SK-N-SH (cell line): ENCODE measurements around the gene C4BPB. TPM values are rescaled to one million over a fixed set of nuclear protein-coding genes. Genes with fewer than 3 reads are reported as not detected.

ENCODE experiments used
- CTCF ChIA-PET: fragments of 300-600, 350-600 bp; formaldehyde crosslinking; extraction: SDS; loops from one replicate; lab custom pipeline; 2021; lab: Yijun Ruan, JAX
- POLR2A ChIA-PET: fragments of 350-600 bp; sonication (Branson Sonifier 250); formaldehyde crosslinking; extraction: SDS; loops from one replicate; lab custom pipeline; 2020; ENCODE audit warnings: antibody characterized with exemption, inconsistent platforms; lab: Yijun Ruan, JAX
- DNase-seq: peaks from one replicate; pipeline ENCODE4 v3.0.0; 2012
- H2AFZ ChIP-seq: fragments of 200-600 bp; sonication (generic); 2 replicates; pipeline ENCODE4 v1.8.1; 2016; ENCODE audit warnings: antibody characterized with exemption, mild to moderate bottlenecking, low read depth
- H3F3A ChIP-seq: fragments of 200-600 bp; sonication (generic); replicated peaks from 2 replicates; pipeline ENCODE3; 2016; ENCODE audit warnings: antibody characterized with exemption, mild to moderate bottlenecking; ENCODE audit not compliant: insufficient read depth
- H3K27ac ChIP-seq, 2 experiments: fragments of 200-500 bp in 1 of 2; fragments of 200-600 bp in 1 of 2; sonication (Bioruptor generic) in 1 of 2; sonication (generic), shearing (Covaris generic) in 1 of 2; 2 replicates each; pipeline versions ENCODE4 v1.5.1 to v1.6.1; 2014 to 2016; ENCODE audit warnings: low read depth in 2 of 2, inconsistent platforms in 1 of 2, low read length in 1 of 2, mild to moderate bottlenecking in 1 of 2, mixed read lengths in 1 of 2
- H3K27me3 ChIP-seq: fragments of 200-600 bp; sonication (generic), shearing (Covaris generic); 2 replicates; pipeline ENCODE4 v1.6.1; 2016; ENCODE audit warnings: mixed run types; ENCODE audit not compliant: insufficient read depth
- H3K36me3 ChIP-seq, 2 experiments: fragments of 200-500 bp in 1 of 2; fragments of 200-600 bp in 1 of 2; sonication (Bioruptor generic) in 1 of 2; sonication (generic) in 1 of 2; replicated peaks in 1 of 2; 2 replicates each; pipeline versions ENCODE3 to v1.5.1; 2014 to 2016; ENCODE audit warnings: low read length in 1 of 2, mild to moderate bottlenecking in 1 of 2; ENCODE audit not compliant: insufficient read depth in 2 of 2, control insufficient read depth in 1 of 2
- H3K4me1 ChIP-seq, 2 experiments: fragments of 200-500 bp in 1 of 2; fragments of 200-600 bp in 1 of 2; sonication (Bioruptor generic) in 1 of 2; sonication (generic), shearing (Covaris generic) in 1 of 2; 2 replicates each; pipeline versions ENCODE4 v1.5.1 to v1.6.1; 2014 to 2016; ENCODE audit warnings: low read depth in 1 of 2, low read length in 1 of 2, mixed run types in 1 of 2; ENCODE audit not compliant: insufficient read depth in 2 of 2, control insufficient read depth in 1 of 2
- H3K4me2 ChIP-seq: fragments of 200-600 bp; sonication (generic), shearing (Covaris generic); 2 replicates; pipeline ENCODE4 v1.6.1; 2017; ENCODE audit warnings: mixed run types
- H3K4me3 ChIP-seq, 2 experiments: fragments of 200-500 bp in 1 of 2; fragments of 200-600 bp in 1 of 2; sonication (Bioruptor generic) in 1 of 2; sonication (generic), shearing (Covaris generic) in 1 of 2; 2 replicates each; pipeline versions ENCODE4 v1.5.1 to v1.8.1; 2014 to 2016; ENCODE audit warnings: low read depth in 2 of 2, inconsistent platforms in 1 of 2, low read length in 1 of 2, mild to moderate bottlenecking in 1 of 2, mixed read lengths in 1 of 2, moderate library complexity in 1 of 2
- H3K79me2 ChIP-seq: fragments of 200-600 bp; sonication (generic); 2 replicates; pipeline ENCODE4 v1.8.1; 2017; ENCODE audit warnings: mild to moderate bottlenecking; ENCODE audit not compliant: insufficient read depth
- H3K9ac ChIP-seq: fragments of 200-600 bp; sonication (generic); 2 replicates; pipeline ENCODE4 v1.6.1; 2017; ENCODE audit warnings: mixed run types
- H3K9me2 ChIP-seq: fragments of 200-600 bp; sonication (generic); 2 replicates; pipeline ENCODE4 v1.6.1; 2017; ENCODE audit warnings: mixed run types
- H3K9me3 ChIP-seq: fragments of 200-600 bp; sonication (generic); 2 replicates; pipeline ENCODE4 v1.6.1; 2017; ENCODE audit warnings: mixed run types, mild to moderate bottlenecking, moderate library complexity
- H4K20me1 ChIP-seq: fragments of 200-600 bp; sonication (generic); 2 replicates; pipeline ENCODE4 v1.6.1; 2017; ENCODE audit warnings: mild to moderate bottlenecking, mixed run types; ENCODE audit not compliant: insufficient read depth
- CHD2 ChIP-seq: fragments of 150-350 bp; IDR thresholded peaks from 2 replicates; pipeline ENCODE4 v1.6.1; 2018; ENCODE audit warnings: low read length; ENCODE audit not compliant: partially characterized antibody
- EP300 ChIP-seq, 2 experiments: IDR thresholded peaks; 2 replicates each; pipeline versions ENCODE4 v1.4.0 to v1.6.1; 2012; ENCODE audit warnings: borderline replicate concordance in 1 of 2, low read depth in 1 of 2, low read length in 1 of 2
- EZH2phosphoT487 ChIP-seq: fragments of 200-600 bp; sonication (generic); IDR thresholded peaks from 2 replicates; pipeline ENCODE4 v1.6.1; 2017; ENCODE audit warnings: low read depth, mixed run types, mild to moderate bottlenecking, antibody characterized with exemption, moderate library complexity, borderline replicate concordance
- FOXJ3 ChIP-seq: sonication (generic); formaldehyde crosslinking; IDR thresholded peaks from 2 replicates; pipeline ENCODE4 v1.5.1; 2020; ENCODE audit warnings: mild to moderate bottlenecking, missing genetic modification reagents
- FOXM1 ChIP-seq: IDR thresholded peaks from 2 replicates; pipeline ENCODE4 v1.4.0; 2012; ENCODE audit warnings: low read depth, mild to moderate bottlenecking
- JUND ChIP-seq: IDR thresholded peaks from 2 replicates; pipeline ENCODE4 v1.4.0; 2012
- MEF2A ChIP-seq: IDR thresholded peaks from 2 replicates; pipeline ENCODE4 v1.4.0; 2012; ENCODE audit warnings: low read depth, borderline replicate concordance
- NFIC ChIP-seq: IDR thresholded peaks from 2 replicates; pipeline ENCODE4 v1.4.0; 2012; ENCODE audit warnings: borderline replicate concordance
- NRF1 ChIP-seq: IDR thresholded peaks from 2 replicates; pipeline ENCODE4 v1.6.1; 2012; ENCODE audit warnings: low read depth, mild to moderate bottlenecking, low read length
- PBX3 ChIP-seq: IDR thresholded peaks from 2 replicates; pipeline ENCODE4; 2012
- POLR2AphosphoS5 ChIP-seq: IDR thresholded peaks from 2 replicates; pipeline ENCODE4 v1.6.1; 2012; ENCODE audit warnings: low read depth, low read length
- RAD21 ChIP-seq: IDR thresholded peaks from 2 replicates; pipeline ENCODE4 v1.6.1; 2012; ENCODE audit warnings: mild to moderate bottlenecking, low read length
- RCOR1 ChIP-seq: fragments of 150-350 bp; IDR thresholded peaks from 2 replicates; pipeline ENCODE4 v1.6.1; 2017; ENCODE audit warnings: antibody characterized with exemption, low read length
- REST ChIP-seq: IDR thresholded peaks from 2 replicates; pipeline ENCODE4 v1.6.1; 2012; ENCODE audit warnings: mild to moderate bottlenecking, low read depth, low read length, moderate library complexity
- RFX5 ChIP-seq: IDR thresholded peaks from 2 replicates; pipeline ENCODE4 v1.6.1; 2012; ENCODE audit warnings: mild to moderate bottlenecking, improper control_type of control experiment, low read length
- SMC3 ChIP-seq: IDR thresholded peaks from 2 replicates; pipeline ENCODE4 v1.6.1; 2012; ENCODE audit warnings: low read depth, low read length, improper control_type of control experiment
- TAF1 ChIP-seq: IDR thresholded peaks from 2 replicates; pipeline ENCODE4 v1.6.1; 2012; ENCODE audit warnings: low read depth, mild to moderate bottlenecking, low read length, moderate library complexity, borderline replicate concordance
- TCF12 ChIP-seq: IDR thresholded peaks from 2 replicates; pipeline ENCODE4 v1.4.0; 2012
- USF1 ChIP-seq: IDR thresholded peaks from 2 replicates; pipeline ENCODE4 v1.4.0; 2012; ENCODE audit warnings: low read depth, borderline replicate concordance
- USF2 ChIP-seq: fragments of 150-350 bp; IDR thresholded peaks from 2 replicates; pipeline ENCODE4 v1.6.1; 2017; ENCODE audit warnings: antibody characterized with exemption, low read length, low read depth, borderline replicate concordance
- ZBTB33 ChIP-seq: IDR thresholded peaks from 2 replicates; pipeline ENCODE4 v1.4.0; 2012; ENCODE audit warnings: low read depth, borderline replicate concordance
- WGBS: methylation state at CpG from one replicate; pipeline ENCODE4 v1.1.6; 2017; ENCODE audit warnings: low lambda C conversion rate; 5-methylcytosine and 5-hydroxymethylcytosine counted together
- polyA plus RNA-seq, 3 experiments: library from polyadenylated mRNA; depleted of rRNA; stranded (reverse); fragments of >200 nt; gene quantifications; 2 replicates each; pipeline ENCODE4 v1.2.3, GENCODE V29; 2012

The C4BPB gene
- polyA plus RNA-seq, 1 of the 3 experiments (the other 2 are of a cell fraction) = not detected

GRCh38 chr1:207069858-207070506 lies 18.7 kb upstream of the C4BPB start (continued):
- no peak for TF ChIP-seq CHD2
- TF ChIP-seq FOXM1 = no peak
- no peak for TF ChIP-seq TAF1
- TF ChIP-seq EZH2phosphoT487 = no peak
- TF ChIP-seq FOXJ3 (CRISPR knock-in tag) = no peak

GRCh38 chr1:207070811-207071210 lies 17.8 kb upstream of the C4BPB start:
- H3K27me3 ChIP-seq = no peaks in the 10 kb centered on the region
- no peaks in the 10 kb centered on the region for H4K20me1 ChIP-seq
- 83% methylated on average over 4 of the region's 4 CpGs for WGBS
- POLR2A ChIA-PET = interaction anchor here (1.2 kb wide), 1 partner anchor 18 kb away, joined by 5 read pairs; the partner anchor contains the start of gene PFKFB2
- no peaks in the 10 kb centered on the region for H3F3A ChIP-seq
- no peaks in the 10 kb centered on the region for H3K79me2 ChIP-seq
- no peaks in the 10 kb centered on the region for H3K9me3 ChIP-seq
- no peak overlapping the region for H3K4me3 ChIP-seq
- no peak for DNase-seq
- peaks cover 10 to 25% of the 10 kb centered on the region in 2 experiments for H3K36me3 ChIP-seq
- H3K4me1 ChIP-seq = no peaks in the 10 kb centered on the region
- no peak overlapping the region for H3K27ac ChIP-seq
- TF ChIP-seq TCF12 (no peak), POLR2AphosphoS5 (no peak), MEF2A (no peak), NRF1 (no peak), USF1 (no peak), RAD21 (no peak), JUND (no peak), SMC3 (no peak), USF2 (no peak), FOXJ3 (CRISPR knock-in tag) (no peak), PBX3 (no peak), RCOR1 (no peak), NFIC (no peak), ZBTB33 (no peak), TAF1 (no peak), EP300 (IDR thresholded peaks at IDR 0.05; ENCODE audit: borderline replicate concordance in 1 of 2, low read depth in 1 of 2, low read length in 1 of 2) (no peak), RFX5 (no peak), REST (no peak)
- TF ChIP-seq, all 33 proteins: peak for 0
- Histone ChIP-seq H2AFZ (no peak overlapping the region), H3K4me2 (no peak overlapping the region), H3K9ac (no peak overlapping the region), H3K9me2 (no peaks in the 10 kb centered on the region)
- CTCF ChIA-PET = interaction anchor here (0.7 to 1.5 kb wide), 4 partner anchors 11 to 66 kb away, joined by 3 read pairs; no protein-coding TSS in a partner anchor
